Osteoblast (primary cell): ENCODE results near the gene CDKN2AIP. TPM values are rescaled to one million over a fixed set of nuclear protein-coding genes. Genes with fewer than 3 reads are reported as not detected.

Experiments
- DNase-seq: peaks from one replicate; pipeline ENCODE4 v3.0.0; 2011; ENCODE audit warnings: low spot score, mixed read lengths; ENCODE audit not compliant: insufficient read length; ENCODE audit errors: missing footprints
- H2AFZ ChIP-seq: 2 replicates; pipeline ENCODE4 v1.6.0; 2011; ENCODE audit warnings: mild to moderate bottlenecking, low read length
- H3K27ac ChIP-seq: 2 replicates; pipeline ENCODE4 v1.5.1; 2011; ENCODE audit warnings: mild to moderate bottlenecking, low read depth, low read length, moderate library complexity
- H3K27me3 ChIP-seq: 2 replicates; pipeline ENCODE4 v1.6.0; 2012; ENCODE audit warnings: mild to moderate bottlenecking, control low read depth, inconsistent platforms, low read length, moderate library complexity; ENCODE audit not compliant: insufficient read depth
- H3K36me3 ChIP-seq: 2 replicates; pipeline ENCODE4 v1.5.1; 2011; ENCODE audit warnings: mild to moderate bottlenecking, low read length, control low read depth, moderate library complexity; ENCODE audit not compliant: insufficient read depth
- H3K4me1 ChIP-seq: 2 replicates; pipeline ENCODE4 v1.5.1; 2011; ENCODE audit warnings: mild to moderate bottlenecking, low read length, control low read depth, moderate library complexity; ENCODE audit not compliant: insufficient read depth
- H3K4me2 ChIP-seq: 2 replicates; pipeline ENCODE4 v1.6.0; 2011; ENCODE audit warnings: mild to moderate bottlenecking, low read length; ENCODE audit not compliant: insufficient read depth
- H3K4me3 ChIP-seq: fragments of 200-600 bp; sonication (generic); 3 replicates; pipeline ENCODE4 v1.5.1; 2012; ENCODE audit warnings: mild to moderate bottlenecking, low read length, inconsistent platforms; ENCODE audit not compliant: insufficient read depth
- H3K79me2 ChIP-seq: 2 replicates; pipeline ENCODE4 v1.6.0; 2012; ENCODE audit warnings: mild to moderate bottlenecking, low read length, control low read depth, inconsistent platforms; ENCODE audit not compliant: insufficient read depth
- H3K9me3 ChIP-seq: 2 replicates; pipeline ENCODE4 v1.5.1; 2011; ENCODE audit warnings: low read depth, low read length, control low read depth
- H4K20me1 ChIP-seq: 2 replicates; pipeline ENCODE4 v1.6.0; 2012; ENCODE audit warnings: mild to moderate bottlenecking, low read length, control low read depth; ENCODE audit not compliant: insufficient read depth
- total RNA-seq: library from RNA; depleted of rRNA; stranded (reverse); fragments of >200 nt; gene quantifications from 2 replicates; pipeline ENCODE4 v1.2.3, GENCODE V29; 2012
- TF ChIP-seq, protein P1 (sequence below): IDR thresholded peaks from 2 replicates; pipeline ENCODE4 v1.5.1; 2011; ENCODE audit warnings: mild to moderate bottlenecking, low read depth, low read length, moderate library complexity; ENCODE audit errors: extremely low read depth

Gene CDKN2AIP
- total RNA-seq, 1 donor: 15.2 TPM

DNA sequence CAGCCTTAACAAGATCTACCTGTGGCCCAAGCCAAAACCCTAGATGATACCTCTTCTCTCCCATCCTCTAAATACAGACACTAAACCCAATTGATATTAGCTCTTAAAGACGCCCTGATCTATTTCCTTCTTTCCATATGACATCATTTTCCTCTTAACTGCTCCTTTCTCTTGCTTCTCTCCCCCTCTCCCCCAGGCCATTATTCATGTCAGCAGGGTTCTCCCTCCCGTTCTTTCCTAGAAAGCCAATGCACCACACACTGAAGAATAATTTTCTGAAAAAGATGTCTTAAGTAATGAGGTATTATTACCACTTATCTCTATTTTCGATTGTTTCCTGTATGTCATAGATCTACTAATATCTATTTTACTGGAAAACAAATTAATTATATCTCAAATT lies 50.7 kb downstream of the CDKN2AIP start:
- Histone ChIP-seq H3K4me1 (no peaks in the 10 kb centered on the region), H2AFZ (no peak overlapping the region), H3K27me3 (no peaks in the 10 kb centered on the region), H3K36me3 (no peaks in the 10 kb centered on the region), H3K27ac (no peak overlapping the region), H3K4me3 (no peak overlapping the region), H3K79me2 (no peaks in the 10 kb centered on the region), H4K20me1 (no peaks in the 10 kb centered on the region), H3K4me2 (no peak overlapping the region), H3K9me3 (no peaks in the 10 kb centered on the region)
- TF ChIP-seq, protein P1, sequence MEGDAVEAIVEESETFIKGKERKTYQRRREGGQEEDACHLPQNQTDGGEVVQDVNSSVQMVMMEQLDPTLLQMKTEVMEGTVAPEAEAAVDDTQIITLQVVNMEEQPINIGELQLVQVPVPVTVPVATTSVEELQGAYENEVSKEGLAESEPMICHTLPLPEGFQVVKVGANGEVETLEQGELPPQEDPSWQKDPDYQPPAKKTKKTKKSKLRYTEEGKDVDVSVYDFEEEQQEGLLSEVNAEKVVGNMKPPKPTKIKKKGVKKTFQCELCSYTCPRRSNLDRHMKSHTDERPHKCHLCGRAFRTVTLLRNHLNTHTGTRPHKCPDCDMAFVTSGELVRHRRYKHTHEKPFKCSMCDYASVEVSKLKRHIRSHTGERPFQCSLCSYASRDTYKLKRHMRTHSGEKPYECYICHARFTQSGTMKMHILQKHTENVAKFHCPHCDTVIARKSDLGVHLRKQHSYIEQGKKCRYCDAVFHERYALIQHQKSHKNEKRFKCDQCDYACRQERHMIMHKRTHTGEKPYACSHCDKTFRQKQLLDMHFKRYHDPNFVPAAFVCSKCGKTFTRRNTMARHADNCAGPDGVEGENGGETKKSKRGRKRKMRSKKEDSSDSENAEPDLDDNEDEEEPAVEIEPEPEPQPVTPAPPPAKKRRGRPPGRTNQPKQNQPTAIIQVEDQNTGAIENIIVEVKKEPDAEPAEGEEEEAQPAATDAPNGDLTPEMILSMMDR: no peak
- DNase-seq: no peak

Other genes with a start within 250 kb of the CDKN2AIP start
- not detected in 2 replicates for gene CLDN22, start 124.4 kb upstream of the CDKN2AIP start, total RNA-seq
- not detected in 2 replicates for gene CLDN24, start 122.2 kb upstream of the CDKN2AIP start, total RNA-seq
- 6.2 and 8.0 TPM in 2 replicates for gene ING2, start 60.4 kb downstream of the CDKN2AIP start, total RNA-seq
- gene RWDD4, start 214.5 kb downstream of the CDKN2AIP start, total RNA-seq: 19.9 and 25.9 TPM in 2 replicates
- 51.0 and 58.3 TPM in 2 replicates for gene TRAPPC11, start 214.7 kb downstream of the CDKN2AIP start, total RNA-seq